Loucy (cell line): ENCODE data around the gene ATP6V0A4.
"Not testable (repeated sequence)": the region's sequence is repeated elsewhere in the genome, so short reads cannot be mapped to it uniquely, and the experiment has no call there.

Source experiments
- H2AFZ ChIP-seq: fragments of 200-600 bp; sonication (generic); 2 replicates; pipeline ENCODE4 v1.6.0; 2016; ENCODE audit warnings: antibody characterized with exemption, mild to moderate bottlenecking, low read length, moderate library complexity
- H3F3A ChIP-seq: fragments of 200-600 bp; 2 replicates; pipeline ENCODE4 v1.6.0; 2016; ENCODE audit warnings: antibody characterized with exemption, low read depth, mild to moderate bottlenecking
- H3K27me3 ChIP-seq: fragments of 200-600 bp; sonication (generic); 2 replicates; pipeline ENCODE4 v1.6.1; 2014; ENCODE audit warnings: low read length, mild to moderate bottlenecking; ENCODE audit not compliant: insufficient read depth, poor library complexity, severe bottlenecking
- H3K36me3 ChIP-seq: fragments of 200-600 bp; sonication (generic); 2 replicates; pipeline ENCODE4 v1.6.1; 2016; ENCODE audit warnings: low read length; ENCODE audit not compliant: insufficient read depth
- H3K4me1 ChIP-seq: fragments of 200-600 bp; sonication (generic); 2 replicates; pipeline ENCODE4 v1.5.1; 2014; ENCODE audit warnings: low read length, mild to moderate bottlenecking; ENCODE audit not compliant: insufficient read depth, poor library complexity, severe bottlenecking
- H3K4me2 ChIP-seq: fragments of 200-600 bp; sonication (generic); 2 replicates; pipeline ENCODE4 v1.6.0; 2014; ENCODE audit warnings: antibody characterized with exemption, low read length, low read depth, mild to moderate bottlenecking; ENCODE audit not compliant: poor library complexity, severe bottlenecking
- H3K4me3 ChIP-seq: fragments of 200-600 bp; sonication (generic); 2 replicates; pipeline ENCODE4 v1.5.1; 2014; ENCODE audit warnings: low read length, mild to moderate bottlenecking, mixed read lengths; ENCODE audit not compliant: poor library complexity, severe bottlenecking
- H3K79me2 ChIP-seq: fragments of 200-600 bp; sonication (generic); 2 replicates; pipeline ENCODE4 v1.6.1; 2014; ENCODE audit warnings: low read length; ENCODE audit not compliant: insufficient read depth
- H3K9ac ChIP-seq: fragments of 200-600 bp; sonication (generic); 2 replicates; pipeline ENCODE4 v1.6.0; 2014; ENCODE audit warnings: mild to moderate bottlenecking, low read depth, low read length, moderate library complexity; ENCODE audit not compliant: poor library complexity, severe bottlenecking
- H3K9me2 ChIP-seq: fragments of 200-600 bp; sonication (generic); replicated peaks from 2 replicates; pipeline ENCODE4 v1.6.1; 2016; ENCODE audit warnings: low read depth, low read length, mixed read lengths
- H3K9me3 ChIP-seq: fragments of 200-600 bp; sonication (generic); 2 replicates; pipeline ENCODE4 v1.6.1; 2014; ENCODE audit warnings: mild to moderate bottlenecking, antibody characterized with exemption, low read length, low read depth; ENCODE audit not compliant: insufficient read depth
- H4K20me1 ChIP-seq: fragments of 200-600 bp; sonication (generic); 2 replicates; pipeline ENCODE4 v1.6.0; 2014; ENCODE audit warnings: antibody characterized with exemption, low read length, mild to moderate bottlenecking; ENCODE audit not compliant: insufficient read depth, poor library complexity, severe bottlenecking
- CTCF ChIP-seq: fragments of 200-600 bp; sonication (generic); conservative IDR thresholded peaks from 2 replicates; pipeline ENCODE4 v1.5.1; 2014; ENCODE audit warnings: mild to moderate bottlenecking, antibody characterized with exemption, low read length
- EZH2phosphoT487 ChIP-seq: fragments of 200-600 bp; IDR thresholded peaks from 2 replicates; pipeline ENCODE4 v1.6.1; 2018; ENCODE audit warnings: antibody characterized with exemption, mild to moderate bottlenecking, moderate library complexity, borderline replicate concordance

The ATP6V0A4 gene

GRCh38 chr7:138699661-138700060, 98.3 kb downstream of the ATP6V0A4 start:
- Histone ChIP-seq H3K4me1 (no peaks in the 10 kb centered on the region), H3K9me2 (no peaks in the 10 kb centered on the region), H3K79me2 (no peaks in the 10 kb centered on the region), H3F3A (no peaks in the 10 kb centered on the region), H3K9me3 (no peaks in the 10 kb centered on the region), H2AFZ (no peak overlapping the region), H3K27me3 (no peaks in the 10 kb centered on the region), H3K9ac (no peak overlapping the region), H4K20me1 (no peaks in the 10 kb centered on the region), H3K4me3 (no peak overlapping the region), H3K4me2 (no peak overlapping the region), H3K36me3 (no peaks in the 10 kb centered on the region)
- no peak for TF ChIP-seq EZH2phosphoT487
- TF ChIP-seq CTCF, result no peak

GRCh38 chr7:138698281-138698680, 99.7 kb downstream of the ATP6V0A4 start:
- H3K36me3 ChIP-seq, result no peaks in the 10 kb centered on the region
- no peaks in the 10 kb centered on the region for H3K79me2 ChIP-seq
- H3K9me3 ChIP-seq, result no peaks in the 10 kb centered on the region
- H3K4me2 ChIP-seq, result no peak overlapping the region
- TF ChIP-seq CTCF (no peak), EZH2phosphoT487 (no peak)
- no peaks in the 10 kb centered on the region for H3F3A ChIP-seq
- H3K27me3 ChIP-seq, result no peaks in the 10 kb centered on the region
- H4K20me1 ChIP-seq, result no peaks in the 10 kb centered on the region
- H3K9me2 ChIP-seq, result no peaks in the 10 kb centered on the region
- H2AFZ ChIP-seq, result no peak overlapping the region
- no peaks in the 10 kb centered on the region for H3K4me1 ChIP-seq
- H3K4me3 ChIP-seq, result no peak overlapping the region
- H3K9ac ChIP-seq, result no peak overlapping the region

GRCh38 chr7:138697535-138698182, 100.3 kb downstream of the ATP6V0A4 start:
- Histone ChIP-seq H3K4me3 (no peak overlapping the region), H3F3A (no peaks in the 10 kb centered on the region), H3K9ac (no peak overlapping the region), H3K9me2 (no peaks in the 10 kb centered on the region), H3K9me3 (no peaks in the 10 kb centered on the region), H3K79me2 (no peaks in the 10 kb centered on the region), H2AFZ (no peak overlapping the region), H3K27me3 (no peaks in the 10 kb centered on the region), H3K4me1 (no peaks in the 10 kb centered on the region), H3K36me3 (no peaks in the 10 kb centered on the region), H4K20me1 (no peaks in the 10 kb centered on the region), H3K4me2 (no peak overlapping the region)
- TF ChIP-seq CTCF (no peak), EZH2phosphoT487 (no peak)

GRCh38 chr7:138695776-138696175, 102.2 kb downstream of the ATP6V0A4 start:
- H3K27me3 ChIP-seq, H3K36me3 ChIP-seq: not testable (repeated sequence)

More at GRCh38 chr7:138695776-138696175, 102.2 kb downstream of the ATP6V0A4 start:
- not testable (repeated sequence) for H3K79me2 ChIP-seq, H3K4me2 ChIP-seq, H3K4me3 ChIP-seq, H2AFZ ChIP-seq, H3K9ac ChIP-seq, H3F3A ChIP-seq, H3K4me1 ChIP-seq, H3K9me2 ChIP-seq, H3K9me3 ChIP-seq, H4K20me1 ChIP-seq
